Measurements from ENCODE around the gene FGF14.

FGF14 gene

DNA sequence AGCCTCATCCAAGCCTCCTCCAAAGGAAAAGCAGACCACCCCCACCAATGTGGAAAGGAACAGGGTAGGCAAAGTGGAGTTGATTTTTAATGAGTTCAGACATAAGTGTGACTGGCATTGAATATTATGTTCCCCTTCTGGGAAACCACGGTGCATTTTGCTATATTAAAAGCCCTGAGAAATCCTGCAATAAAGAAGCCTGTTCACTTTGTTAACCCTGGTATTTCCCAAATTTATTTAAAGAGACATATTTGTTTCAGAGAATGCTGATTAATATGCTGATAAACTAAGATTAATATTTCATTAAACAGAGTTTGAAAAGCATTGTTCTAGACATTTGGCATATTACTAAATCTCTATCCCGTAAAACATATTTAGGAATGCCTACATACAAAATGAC is 151.4 kb downstream of the FGF14 start:
- DNase-seq (ENCODE audit: low spot score): no peak

DNA sequence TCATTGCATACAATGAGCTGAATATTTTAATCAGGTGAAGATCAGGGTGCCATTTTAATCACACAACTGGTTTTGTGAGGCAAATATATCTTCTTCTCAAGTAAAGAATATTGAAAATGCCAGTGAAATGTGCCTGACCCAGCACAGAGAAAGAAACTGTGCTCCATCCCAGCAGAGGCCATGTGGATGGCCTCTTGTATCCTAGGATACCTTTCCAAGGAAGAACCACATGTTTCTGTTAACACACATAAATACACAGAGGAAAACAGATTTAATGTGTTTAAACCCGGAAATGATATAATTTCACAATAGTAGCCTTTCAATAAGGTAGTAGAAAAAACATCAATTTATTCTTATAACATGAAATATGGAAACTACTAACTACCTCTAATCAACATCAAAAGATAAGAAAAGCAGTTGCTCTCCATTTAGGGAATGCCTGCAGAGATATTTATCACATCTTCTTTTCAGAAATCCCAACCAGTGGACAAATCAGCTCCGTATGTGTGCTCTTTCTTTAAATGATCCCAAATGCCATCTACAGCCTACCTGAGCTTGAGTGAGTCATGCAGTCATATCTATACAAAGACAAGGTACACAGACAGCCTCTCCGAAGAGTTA is 157.1 kb downstream of the FGF14 start:
- DNase-seq (ENCODE audit: low spot score): no peak

DNA sequence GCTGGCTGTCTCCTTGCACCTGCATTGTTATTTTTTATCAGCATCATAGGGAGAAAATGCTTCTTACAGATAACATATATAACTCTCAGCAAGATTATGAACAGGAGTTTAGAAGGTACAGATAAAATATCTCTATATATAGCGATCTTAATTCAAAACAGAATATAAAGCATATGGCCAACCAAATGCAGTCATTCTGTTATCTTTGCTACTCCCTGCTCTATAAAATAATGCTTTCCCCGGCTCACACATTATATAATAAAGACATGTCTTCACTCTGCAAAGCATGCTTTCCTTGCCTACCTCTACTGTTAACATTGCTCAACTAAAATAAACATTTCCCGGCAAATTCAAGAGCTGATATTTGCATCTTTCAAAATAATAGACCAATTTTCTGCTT is 161.7 kb downstream of the FGF14 start:
- DNase-seq (ENCODE audit: low spot score): no peak

DNA sequence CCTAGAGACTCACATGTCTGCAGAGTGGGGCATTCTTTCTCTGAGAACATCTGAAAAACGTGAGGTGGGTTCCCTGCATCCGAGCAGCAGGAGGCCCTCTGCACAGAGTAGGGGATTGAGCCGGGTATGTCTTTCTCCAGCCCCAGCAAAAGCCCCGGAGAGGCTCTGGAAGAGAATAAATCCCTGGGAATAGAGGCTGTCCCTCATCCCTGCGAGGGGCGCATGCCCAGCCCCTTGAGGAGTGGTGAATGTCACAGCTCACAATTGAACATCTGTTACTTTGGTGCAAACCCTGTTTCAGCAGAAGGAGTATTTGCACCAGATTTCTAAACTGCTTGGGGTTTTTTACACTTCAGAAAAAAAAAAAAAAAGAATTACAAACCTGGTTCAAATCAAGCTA is 164.6 kb downstream of the FGF14 start:
- no peak for DNase-seq (ENCODE audit: low spot score)

DNA sequence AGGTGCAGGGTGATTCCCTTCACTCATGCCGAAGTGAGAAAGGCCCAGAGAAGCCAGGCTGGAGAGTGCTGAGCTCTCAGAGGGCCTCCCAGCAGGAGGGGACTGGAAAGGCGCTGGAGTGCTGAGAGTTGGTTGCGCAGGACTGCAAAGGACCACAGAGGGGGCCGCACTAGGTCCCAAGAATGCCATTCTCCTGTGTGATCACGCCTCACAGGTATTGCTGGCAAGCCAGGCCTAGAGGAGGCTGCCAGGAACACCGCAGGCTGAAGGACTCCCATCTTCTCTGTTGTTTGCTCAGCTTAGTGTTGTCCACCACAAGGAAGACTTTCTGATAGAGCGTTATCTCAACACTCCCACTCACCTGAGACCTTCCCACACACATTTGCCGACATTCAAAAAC is 165.0 kb downstream of the FGF14 start:
- DNase-seq (ENCODE audit: low spot score): no peak

DNA sequence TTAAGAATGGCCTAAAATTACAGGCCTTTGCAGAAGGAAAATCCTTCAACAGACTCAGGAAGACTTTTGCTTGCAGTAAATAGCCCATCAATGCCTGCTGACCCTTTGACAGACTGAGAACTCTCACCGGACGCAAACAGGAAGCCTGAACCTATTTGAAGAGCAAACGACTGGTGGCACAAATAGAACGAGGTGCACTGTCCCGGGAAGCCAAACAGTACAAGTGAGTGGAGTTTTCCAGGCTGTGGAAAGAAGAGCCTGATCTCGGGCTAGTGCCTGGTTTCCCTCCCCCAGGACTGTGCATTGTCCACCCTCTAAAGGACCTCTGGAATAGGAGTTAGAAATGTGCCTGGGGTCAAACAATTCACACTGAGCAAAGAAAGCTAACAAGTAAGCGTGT is 165.5 kb downstream of the FGF14 start:
- DNase-seq (ENCODE audit: low spot score): no peak

DNA sequence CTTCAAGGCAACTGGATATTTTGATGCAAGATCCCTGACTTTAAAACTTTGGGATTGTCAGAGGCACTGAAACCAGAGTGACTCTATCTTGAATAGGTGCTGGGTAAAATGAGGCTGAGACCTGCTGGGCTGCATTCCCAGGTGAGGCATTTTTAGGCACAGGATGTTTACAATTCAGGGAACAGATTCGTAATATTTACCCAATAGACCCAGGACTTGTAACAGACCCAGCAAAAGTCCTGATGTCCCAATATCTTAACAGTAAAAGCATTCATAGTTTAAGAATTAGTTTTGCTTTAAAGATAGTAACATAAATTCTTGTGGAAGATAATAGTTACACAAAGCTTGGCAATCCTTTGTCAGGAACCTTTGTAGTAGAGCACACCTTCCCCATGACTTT is 166.2 kb downstream of the FGF14 start:
- no peak for DNase-seq (ENCODE audit: low spot score)

DNA sequence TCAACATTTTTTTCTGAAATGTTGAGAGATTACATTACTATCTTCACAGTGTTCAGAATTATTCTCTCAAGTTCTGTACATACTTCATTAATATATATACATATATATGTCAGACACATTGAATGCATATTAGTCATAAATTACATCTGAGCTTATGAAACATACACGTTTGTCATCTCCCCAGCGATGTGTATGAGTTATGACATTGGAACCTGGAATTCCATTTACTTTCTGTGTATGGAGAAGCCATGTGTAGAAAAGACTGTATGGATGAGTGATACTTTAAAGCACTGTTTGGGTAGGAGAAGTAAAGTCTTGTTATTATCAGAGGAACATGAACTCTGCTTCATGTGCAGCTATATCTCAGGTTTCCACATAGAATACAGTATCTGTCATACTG is 167.2 kb downstream of the FGF14 start:
- no peak for DNase-seq (ENCODE audit: low spot score)

DNA sequence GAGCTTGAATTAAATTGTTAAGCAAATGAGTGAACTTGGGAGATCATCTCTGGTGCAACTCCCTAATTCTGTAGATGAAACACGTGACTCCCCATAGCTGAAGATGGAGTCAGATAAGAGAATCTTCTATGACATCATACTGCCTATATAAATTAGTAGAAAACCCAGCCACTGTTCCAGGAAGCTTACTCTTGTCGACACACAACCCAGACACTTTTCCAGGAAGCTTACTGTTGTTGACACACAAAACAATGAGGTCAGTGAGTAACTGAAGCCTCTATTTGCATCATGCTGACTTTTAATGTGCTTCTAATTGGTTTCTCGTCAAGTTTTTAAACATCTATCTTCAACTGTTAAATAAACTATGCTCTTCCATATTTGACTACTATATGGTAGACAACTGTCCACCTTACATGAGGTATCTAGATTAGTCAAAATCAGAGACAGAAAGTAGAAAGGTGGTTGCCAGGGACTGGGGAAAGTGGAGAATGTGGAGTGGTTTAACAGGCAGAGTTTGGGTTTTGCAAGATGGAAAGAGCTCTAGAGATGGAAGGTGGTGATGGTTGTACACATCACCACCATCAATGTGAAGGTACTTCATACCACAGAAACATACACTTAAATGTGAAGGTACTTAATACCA is 168.2 kb downstream of the FGF14 start:
- no peak for DNase-seq (ENCODE audit: low spot score)

DNA sequence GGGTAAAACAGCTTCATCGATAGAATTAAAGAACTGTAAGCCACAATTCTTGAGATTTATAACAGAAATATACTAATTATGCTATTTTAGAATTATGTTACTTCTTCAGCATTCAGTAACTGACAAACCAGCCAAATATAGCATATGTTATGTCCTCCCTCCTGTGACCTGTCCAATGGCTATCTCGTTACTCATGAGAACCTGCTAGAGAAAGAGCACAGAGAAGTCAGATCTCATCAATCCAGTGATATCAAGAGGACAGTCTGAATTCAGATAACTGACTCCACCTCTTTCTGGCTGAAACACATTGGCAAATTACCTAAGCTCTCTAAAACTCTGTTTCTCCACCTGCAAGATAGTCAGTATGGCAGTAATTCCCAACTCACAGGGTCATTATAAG is 170.4 kb downstream of the FGF14 start:
- no peak for DNase-seq (ENCODE audit: low spot score)

DNA sequence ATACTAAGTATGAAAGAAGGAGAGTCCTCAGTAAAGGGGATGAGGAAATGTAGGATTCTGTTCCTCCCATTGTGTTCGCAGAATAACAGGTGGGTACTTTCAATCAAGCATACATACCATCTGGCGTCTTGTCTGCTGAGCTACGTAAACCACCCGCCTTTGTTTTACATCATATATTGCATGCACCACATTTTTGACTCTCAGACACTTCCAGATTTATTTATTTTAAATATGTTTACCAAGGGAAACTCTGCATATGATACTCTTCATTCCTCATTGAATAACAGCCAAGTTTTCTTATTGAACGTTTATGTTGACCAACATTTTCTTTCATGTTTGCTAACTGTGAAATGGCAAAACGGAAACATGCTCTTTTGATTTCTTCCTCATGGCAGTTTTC is 174.1 kb downstream of the FGF14 start:
- no peak for DNase-seq (ENCODE audit: low spot score)

DNA sequence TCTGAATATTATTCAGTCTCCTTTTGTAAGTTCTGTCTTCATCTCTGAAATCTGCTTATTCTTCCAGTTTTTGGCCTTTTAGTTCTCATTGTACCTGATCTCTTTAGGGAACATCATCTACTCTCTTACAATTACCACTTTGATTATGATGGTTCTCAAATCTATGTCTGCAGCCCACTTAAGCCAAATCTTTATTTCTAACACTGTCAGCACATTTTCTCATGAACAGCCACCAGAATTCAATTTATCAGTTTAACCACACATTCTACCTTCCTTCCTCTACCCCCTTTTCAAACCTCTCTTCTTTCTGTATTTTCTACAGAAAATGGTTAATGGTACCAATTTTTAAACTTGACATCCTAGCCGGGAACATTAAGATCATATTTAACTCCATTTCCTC is 175.3 kb downstream of the FGF14 start:
- DNase-seq (ENCODE audit: low spot score): no peak

DNA sequence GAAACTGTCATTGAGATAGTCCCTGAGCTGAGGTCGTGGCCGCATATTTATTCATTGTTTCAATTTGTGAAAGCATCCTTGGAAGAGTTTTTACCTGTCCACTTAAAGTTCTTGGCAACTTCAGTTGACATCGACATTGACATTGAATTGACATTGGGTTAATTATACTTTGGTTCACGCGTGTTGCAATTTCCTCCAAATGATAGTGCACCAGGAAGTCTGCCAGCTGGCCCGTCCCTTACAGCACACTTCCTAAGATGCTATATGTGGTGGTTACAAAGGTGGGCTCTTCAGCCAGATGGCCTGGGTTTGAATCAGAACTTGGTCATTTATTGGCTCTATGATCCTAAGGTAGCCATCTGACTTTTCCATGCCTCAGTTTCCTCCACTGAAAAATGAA is 176.0 kb downstream of the FGF14 start:
- no peak for DNase-seq (ENCODE audit: low spot score)

DNA sequence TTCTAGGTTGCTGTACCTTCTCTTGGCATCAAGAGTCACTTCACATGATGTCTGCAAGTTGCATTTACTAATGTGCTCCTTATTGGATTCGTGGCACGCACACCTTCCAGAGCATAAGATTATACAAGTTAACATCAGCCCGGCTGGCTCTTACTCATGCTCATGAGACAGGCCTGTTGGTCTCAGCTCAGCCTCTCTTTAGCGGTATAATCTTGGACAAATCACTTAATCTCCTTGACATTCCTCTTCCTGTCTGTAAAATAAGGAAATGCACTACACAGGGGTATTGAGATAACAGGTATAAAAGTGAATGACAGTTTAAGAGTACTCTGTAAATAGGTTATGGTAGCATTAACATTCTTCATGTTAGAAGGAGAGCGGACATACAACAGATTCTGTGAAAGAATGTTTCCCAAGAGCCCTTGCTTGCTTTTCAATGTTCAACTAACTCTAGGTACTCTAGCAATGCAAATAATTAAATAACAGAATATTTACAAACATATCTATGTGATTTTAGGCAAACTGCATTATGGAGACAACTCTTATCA is 181.1 kb downstream of the FGF14 start:
- DNase-seq (ENCODE audit: low spot score): no peak

DNA sequence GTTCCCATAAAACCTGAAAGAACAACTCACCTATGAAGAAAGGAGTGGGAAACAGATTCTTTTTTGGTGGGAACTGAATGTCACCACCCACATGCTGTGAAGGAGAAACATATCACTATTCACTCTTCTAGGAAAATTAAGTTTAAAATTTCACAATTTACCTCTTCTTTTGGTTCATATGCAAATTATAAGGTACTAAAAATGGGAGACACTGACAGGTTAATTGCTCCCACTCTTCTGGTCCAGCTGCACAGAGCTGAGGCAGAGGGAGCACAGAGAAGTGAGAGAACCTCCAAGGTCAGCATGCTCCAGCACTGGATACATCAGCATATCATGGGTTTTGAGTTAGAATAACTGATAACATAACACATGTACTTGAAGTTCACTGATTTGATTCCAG is 186.9 kb downstream of the FGF14 start:
- no peak for DNase-seq (ENCODE audit: low spot score)

DNA sequence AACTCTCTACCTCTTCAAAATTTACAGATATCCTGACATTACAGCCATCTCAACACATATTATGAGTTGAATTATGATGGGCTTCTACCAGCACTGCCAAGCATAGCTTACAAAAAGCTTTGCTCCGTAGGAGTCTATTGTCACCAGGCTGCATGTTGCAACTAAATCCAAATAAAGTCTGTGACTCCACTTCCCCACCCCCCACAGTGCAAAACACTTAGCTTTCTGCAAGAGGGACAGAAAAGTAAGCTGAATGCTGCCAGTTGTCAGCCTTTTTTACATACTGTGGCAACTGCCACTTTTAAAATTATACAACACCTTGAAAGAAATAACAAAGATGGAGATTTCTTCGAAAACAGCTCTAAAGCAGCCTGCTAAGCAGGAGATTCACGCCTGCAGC is 189.1 kb downstream of the FGF14 start:
- no peak for DNase-seq (ENCODE audit: low spot score)

DNA sequence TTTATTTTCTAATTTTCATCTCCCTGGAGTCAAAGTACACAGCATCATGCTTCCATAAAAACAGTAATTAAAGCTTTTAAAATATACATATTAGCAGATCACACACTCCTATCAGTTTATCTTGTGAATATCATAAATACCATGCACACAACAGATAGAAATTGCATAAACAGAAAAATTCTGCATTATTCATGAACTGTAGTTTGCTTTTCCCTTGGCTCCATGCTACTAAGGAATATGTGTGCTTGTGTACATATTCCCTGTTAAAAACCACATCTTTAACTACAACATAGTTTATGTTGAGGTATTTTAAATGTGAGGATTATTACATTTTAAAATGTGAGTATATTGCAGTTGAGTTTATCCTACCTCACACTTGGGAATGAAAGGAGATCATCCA is 193.5 kb downstream of the FGF14 start:
- DNase-seq (ENCODE audit: low spot score): no peak

DNA sequence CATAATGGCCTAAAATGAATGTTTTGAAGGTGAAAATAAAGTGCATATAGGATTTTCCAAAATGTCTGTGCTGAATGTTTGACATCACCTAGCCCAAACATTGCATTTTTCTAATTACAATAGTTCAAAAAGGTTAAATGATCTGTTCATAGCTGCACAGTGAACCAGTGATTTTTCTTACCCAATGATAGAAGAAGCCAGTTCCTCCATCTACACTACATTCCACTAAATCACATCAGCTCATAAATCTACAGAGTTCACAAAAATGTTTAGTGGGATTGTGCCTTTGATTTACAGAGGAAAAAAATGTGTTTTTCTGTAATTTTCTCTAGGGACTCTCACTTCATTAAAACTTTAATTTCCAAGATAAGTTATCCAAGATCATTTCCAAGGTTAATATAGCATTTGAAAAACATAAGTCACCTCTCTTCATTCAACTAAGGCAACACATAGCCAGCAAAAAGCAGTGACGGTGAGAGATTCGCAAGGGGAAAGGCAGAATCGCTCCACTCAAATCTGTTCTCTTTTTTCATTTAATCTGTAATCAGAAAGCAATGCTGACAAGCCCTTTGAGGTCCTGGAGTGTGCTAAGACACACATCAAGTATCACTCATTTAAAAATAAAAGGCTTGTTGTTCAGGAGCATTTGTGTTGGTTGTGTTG is 194.0 kb downstream of the FGF14 start:
- no peak for DNase-seq (ENCODE audit: low spot score)

DNA sequence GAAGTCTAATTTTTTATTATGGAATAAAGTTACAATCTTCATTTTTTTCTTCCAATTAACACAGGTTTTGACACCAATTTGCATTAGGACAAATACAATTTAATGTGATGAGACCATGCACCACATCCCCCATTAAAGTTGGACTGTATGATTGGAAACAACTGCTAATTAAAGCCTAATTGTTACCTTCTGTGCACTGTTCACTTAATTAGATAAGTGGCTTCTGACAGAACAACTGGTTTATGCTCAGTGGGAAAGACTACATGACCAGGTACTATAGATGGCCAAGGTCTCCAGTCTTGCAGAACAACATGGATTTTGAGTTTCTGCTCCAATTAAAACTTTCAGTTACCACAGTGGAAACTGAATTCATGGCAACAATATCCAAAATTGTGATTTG is 198.1 kb downstream of the FGF14 start:
- DNase-seq (ENCODE audit: low spot score): no peak

DNA sequence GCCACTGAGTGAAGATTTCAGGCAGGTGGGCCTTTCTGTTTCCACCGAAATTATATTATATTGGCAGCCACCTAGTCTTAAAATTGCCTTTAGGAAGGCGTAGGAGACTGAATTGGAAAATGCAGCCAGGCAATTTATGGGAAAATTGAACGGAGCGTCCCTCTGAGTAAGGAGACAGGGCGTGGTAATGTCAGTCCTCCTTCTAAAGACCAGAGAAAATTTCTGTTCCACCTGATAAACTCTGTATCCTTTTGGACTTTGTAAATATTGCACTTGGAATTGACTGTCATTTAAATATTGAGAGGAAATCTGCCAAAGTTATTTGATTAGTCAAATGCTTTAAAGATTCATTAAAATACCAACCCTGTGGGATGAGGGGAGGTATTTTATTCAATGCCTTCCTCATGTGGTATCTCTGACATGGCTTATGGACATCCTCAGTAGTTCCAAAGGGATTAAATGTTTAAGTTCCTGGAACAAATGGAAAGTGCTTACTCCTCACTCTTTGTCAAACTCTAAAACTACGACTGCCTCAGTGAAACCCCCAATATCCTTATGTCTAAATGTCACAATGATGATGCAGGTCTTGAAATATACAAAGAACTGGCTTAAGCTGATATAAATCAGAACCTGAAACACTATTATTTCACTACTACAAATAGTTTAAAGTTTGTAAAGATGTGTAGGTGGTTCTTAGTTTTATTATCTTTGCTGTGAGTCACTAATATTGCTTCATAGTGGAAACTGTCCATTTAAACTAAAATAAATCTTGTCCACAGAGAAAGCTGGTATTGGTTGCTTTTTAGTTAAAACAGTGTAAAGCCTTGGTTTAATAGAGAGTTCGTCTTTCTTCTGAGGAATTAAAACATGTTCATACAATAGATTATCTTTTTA is 203.2 kb downstream of the FGF14 start:
- no peak for DNase-seq (ENCODE audit: low spot score)

DNA sequence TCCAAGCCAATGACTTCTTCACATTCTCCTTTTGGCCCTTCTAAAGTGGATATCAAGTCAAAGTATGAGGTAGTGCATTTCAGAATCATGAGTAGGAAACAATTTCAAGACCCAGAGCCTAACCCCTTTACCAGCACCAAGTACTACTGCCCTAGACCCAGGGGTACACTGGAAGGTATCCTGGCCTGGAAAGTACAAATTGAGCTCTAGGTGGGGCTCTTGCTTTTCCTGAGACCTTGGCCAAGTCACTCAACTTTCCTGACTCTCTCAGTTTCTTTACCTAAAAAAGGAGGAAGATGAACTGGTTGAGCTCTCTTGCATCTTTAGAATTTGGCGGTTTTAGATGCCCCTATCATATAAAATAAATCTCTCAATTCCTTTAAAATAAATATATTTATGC is 204.7 kb downstream of the FGF14 start:
- DNase-seq (ENCODE audit: low spot score): no peak

Measured in CD4-positive, alpha-beta T cell treated with Interleukin-2 at 100 ng/mL for 4 hours (primary cell).